GM18498 (cell line): ENCODE data around the gene RNF208.
A peak's percentile ranks its signal among the peaks of the same experiment; 100 is the strongest.
"Not testable (repeated sequence)": the region's sequence is repeated elsewhere in the genome, so short reads cannot be mapped to it uniquely, and the experiment has no call there.

Source experiments
- ATAC-seq: cut with Tn5 transposase; IDR thresholded peaks from one replicate; pipeline ENCODE4 v1.9.1; 2021; ENCODE audit warnings: mild to moderate bottlenecking, moderate library complexity; ENCODE audit not compliant: unreplicated experiment

The RNF208 gene

GRCh38 chr9:137222190-137223077 is at the start of gene RNF208:
TSS of gene RNF208 (minus strand) at chr9:137222240. CDS start at chr9:137221212, 1,028 bp downstream.
- no peak for ATAC-seq

- no peak for ATAC-seq
Observed at GRCh38 chr9:137271696-137272076, 49.6 kb upstream of the RNF208 start.

GRCh38 chr9:137270929-137271695 is 49.1 kb upstream of the RNF208 start:
- ATAC-seq = no peak

GRCh38 chr9:137269231-137269772 is 47.3 kb upstream of the RNF208 start:
- no peak for ATAC-seq

- ATAC-seq = no peak
Observed at GRCh38 chr9:137268538-137269201, 46.6 kb upstream of the RNF208 start.

- no peak for ATAC-seq
Observed at GRCh38 chr9:137267933-137268355, 45.9 kb upstream of the RNF208 start.

GRCh38 chr9:137266585-137267453 is 44.8 kb upstream of the RNF208 start:
- ATAC-seq = no peak

- no peak for ATAC-seq
Observed at GRCh38 chr9:137266162-137266527, 44.1 kb upstream of the RNF208 start.

GRCh38 chr9:137265496-137266161 is 43.6 kb upstream of the RNF208 start:
- ATAC-seq = no peak

GRCh38 chr9:137264067-137264466 is 42.0 kb upstream of the RNF208 start:
- no peak for ATAC-seq

GRCh38 chr9:137263506-137263905 is 41.5 kb upstream of the RNF208 start:
- ATAC-seq = no peak

- ATAC-seq = no peak
Observed at GRCh38 chr9:137262909-137263285, 40.9 kb upstream of the RNF208 start.

GRCh38 chr9:137262173-137262908 is 40.3 kb upstream of the RNF208 start:
- ATAC-seq = not testable (repeated sequence)

- ATAC-seq = no peak
Observed at GRCh38 chr9:137256856-137257255, 34.8 kb upstream of the RNF208 start.

- no peak for ATAC-seq
Observed at GRCh38 chr9:137256362-137256761, 34.3 kb upstream of the RNF208 start.

- peak; percentile 38 for ATAC-seq
Observed at GRCh38 chr9:137255448-137256114, 33.5 kb upstream of the RNF208 start.

- peak; percentile 75 for ATAC-seq
Observed at GRCh38 chr9:137254624-137255447, 32.8 kb upstream of the RNF208 start, which contains the start of gene NELFB. TSS of gene NELFB (plus strand) at chr9:137255327.
